GM19351 (cell line): ENCODE results near the gene CPE.

Experiments
- ATAC-seq: cut with Tn5 transposase; IDR thresholded peaks from one replicate; pipeline ENCODE4 v1.9.1; 2021; ENCODE audit warnings: mild to moderate bottlenecking, moderate library complexity; ENCODE audit not compliant: unreplicated experiment

Gene CPE

DNA sequence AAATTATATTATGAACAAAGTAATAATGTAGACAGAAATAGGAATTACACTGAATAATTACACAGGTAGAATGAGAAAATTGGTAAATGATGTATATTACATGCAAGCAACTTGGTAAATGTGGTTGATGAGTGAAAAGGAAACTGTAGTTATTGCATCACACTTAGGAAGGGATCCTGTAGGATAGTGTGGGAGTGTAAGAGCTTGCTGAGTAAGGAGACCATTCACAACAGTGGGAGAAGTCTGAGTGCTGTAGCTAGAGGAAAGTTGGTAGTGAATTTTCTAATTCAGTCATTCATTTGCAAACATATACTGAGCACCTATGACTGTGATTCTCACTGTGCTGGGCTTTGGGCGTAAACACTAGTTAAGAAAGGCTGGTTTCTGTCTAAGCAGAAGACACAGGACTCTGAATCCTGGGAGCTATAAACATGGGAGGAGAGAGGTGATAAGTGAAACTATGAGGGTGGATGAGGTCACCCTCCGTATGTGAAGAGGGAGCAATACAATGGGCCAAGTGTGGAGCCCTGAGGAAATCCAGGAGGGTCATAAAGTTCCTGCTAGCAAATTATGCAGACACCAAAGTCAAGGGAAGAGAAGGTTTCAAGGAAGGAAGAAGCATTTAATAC lies 14.2 kb upstream of the CPE start:
- ATAC-seq: no peak

DNA sequence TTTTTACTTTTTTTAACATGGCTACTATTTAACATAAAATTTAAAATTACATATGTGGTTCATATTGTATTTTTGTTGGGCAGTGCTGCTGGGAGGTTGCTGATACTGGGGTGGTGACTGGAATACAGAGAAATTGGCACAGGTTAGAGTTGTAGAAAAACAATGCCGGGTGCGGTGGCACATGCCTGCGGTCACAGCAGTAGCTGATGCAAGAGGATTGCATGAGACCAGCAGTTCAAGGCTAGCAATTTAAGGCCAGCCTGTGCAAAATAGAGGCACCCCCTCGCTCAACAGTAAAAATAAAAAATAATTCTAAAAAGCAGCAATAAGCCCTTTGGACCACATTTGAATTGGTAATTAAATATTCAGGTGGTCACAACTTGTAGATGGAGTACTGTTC lies 11.8 kb upstream of the CPE start:
- no peak for ATAC-seq

DNA sequence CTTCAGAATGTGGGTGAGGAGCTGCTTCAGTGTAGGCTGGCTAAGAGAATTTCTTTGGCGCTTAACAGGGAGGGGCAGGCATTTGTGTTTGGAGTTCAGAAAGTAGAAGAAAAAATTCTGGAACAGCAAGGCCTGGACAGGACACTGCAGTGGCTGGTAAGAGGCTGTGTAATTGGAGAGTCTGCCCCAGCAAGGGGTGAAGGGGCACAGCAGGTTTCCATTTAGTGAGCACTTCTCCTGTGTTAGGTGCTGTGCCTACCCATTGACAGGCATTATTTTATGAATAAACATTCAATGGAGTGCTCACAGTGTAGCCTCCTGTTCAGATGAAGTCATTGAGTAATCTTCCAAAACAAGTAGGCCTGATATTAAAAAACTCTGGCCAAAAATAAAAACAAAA lies 10.7 kb upstream of the CPE start:
- ATAC-seq: no peak

DNA sequence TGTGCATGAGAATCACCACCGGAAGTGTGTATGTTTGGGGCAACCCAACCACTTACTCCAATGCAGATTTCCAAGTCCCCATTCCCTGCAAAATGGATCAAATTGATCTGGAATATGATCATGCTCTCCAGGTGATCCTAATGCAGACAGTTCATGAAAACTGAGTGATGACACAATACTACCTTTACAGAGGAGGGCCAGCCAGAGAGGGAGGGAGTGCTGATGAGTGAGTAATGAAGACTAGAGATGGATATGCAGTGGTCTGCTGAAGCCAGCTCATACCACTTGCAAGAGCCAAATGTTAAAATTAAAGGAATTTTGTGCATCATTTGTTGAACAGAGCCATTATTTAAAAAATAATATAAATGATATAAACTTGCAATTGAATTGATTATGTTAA lies 10.2 kb upstream of the CPE start:
- no peak for ATAC-seq

GRCh38 chr4:165369522-165369921 lies 9.3 kb upstream of the CPE start:
- no peak for ATAC-seq

GRCh38 chr4:165370530-165370929 lies 8.3 kb upstream of the CPE start:
- no peak for ATAC-seq

- no peak for ATAC-seq
Measured at GRCh38 chr4:165375465-165375864, 3.3 kb upstream of the CPE start.

- ATAC-seq: no peak
Measured at GRCh38 chr4:165378398-165378744, 437 bp upstream of the CPE start.

GRCh38 chr4:165379678-165380064 lies 863 bp downstream of the CPE start:
- ATAC-seq: no peak

DNA sequence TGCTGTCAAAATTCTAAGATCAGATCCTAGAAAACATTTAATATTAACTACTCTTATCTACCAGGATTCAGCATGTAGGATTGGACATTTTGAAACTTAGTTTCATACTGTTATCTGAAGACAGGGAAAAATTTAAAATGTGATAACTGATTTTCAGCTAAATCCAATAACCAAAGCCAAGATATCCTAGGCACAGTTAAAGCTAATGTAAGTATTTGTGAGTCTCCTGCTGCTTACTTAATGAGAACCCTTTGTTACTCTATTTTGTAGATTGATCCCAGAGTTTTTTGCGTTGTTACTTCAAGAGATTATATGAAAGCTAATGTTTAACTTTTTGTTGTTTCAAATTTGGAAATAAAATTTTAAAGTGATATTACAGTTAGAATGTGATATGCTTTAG lies 2.0 kb downstream of the CPE start:
- no peak for ATAC-seq

GRCh38 chr4:165381821-165382373 lies 3.1 kb downstream of the CPE start:
- ATAC-seq: no peak

GRCh38 chr4:165382640-165383039 lies 3.8 kb downstream of the CPE start:
- ATAC-seq: no peak

GRCh38 chr4:165383591-165384073 lies 4.8 kb downstream of the CPE start:
- no peak for ATAC-seq

DNA sequence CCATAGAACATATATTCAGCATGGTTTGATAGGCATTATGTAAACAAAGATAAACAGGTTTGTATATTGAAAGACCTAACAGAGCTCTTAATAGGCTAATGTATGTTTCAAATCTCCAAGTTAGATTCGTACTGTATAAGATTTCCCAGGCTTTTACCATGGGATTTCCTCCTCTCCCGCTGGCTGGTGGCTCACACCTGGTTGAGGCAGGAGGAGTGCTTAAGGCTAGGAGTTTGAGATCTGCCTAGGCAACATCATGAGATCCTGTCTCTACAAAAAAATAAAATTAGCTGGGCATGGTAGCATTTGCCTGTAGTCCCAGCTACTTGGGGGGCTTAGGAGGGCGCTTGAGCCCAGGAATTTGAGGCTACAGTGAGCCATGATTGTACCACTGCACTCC lies 5.4 kb downstream of the CPE start:
- ATAC-seq: no peak

DNA sequence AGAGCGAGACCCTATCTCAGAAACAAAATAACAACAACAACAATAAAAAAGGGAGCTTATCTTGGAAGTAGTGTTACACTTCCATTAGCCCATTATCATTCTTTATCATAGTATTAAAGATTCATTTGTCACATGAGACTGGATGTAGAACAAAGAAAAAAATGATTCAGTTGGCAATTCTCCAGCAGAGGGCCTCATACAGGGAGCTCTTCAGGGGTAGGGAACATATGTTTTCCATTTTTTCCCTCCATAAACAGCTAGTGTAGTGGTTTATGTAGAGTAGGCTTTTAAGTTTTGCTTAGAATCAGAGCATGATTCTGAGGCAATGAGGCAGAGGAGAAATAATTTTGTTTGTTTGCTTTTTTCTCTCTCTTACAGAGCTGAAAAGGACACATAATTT lies 5.8 kb downstream of the CPE start:
- ATAC-seq: no peak

- ATAC-seq: no peak
Measured at GRCh38 chr4:165385126-165385525, 6.3 kb downstream of the CPE start.

GRCh38 chr4:165386328-165386727 lies 7.5 kb downstream of the CPE start:
- ATAC-seq: no peak

DNA sequence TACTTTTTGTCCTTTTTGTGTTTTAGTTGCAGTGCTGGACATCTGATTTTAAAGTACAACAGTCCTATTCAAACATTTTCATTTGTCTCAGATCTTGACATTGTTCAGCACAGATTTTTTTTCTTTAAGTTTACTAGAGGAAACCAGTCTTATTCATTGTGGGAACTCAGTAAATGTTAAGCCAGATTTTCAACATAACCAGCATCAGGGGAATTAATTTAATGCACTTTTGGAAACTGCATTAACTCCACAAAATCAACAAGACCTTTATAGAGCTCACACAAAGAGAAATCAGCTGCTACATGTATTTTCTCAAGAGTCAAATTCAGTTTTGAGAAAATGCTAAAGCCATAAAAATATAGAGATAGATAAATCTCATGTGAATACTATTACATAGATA lies 9.9 kb downstream of the CPE start:
- no peak for ATAC-seq

- no peak for ATAC-seq
Measured at GRCh38 chr4:165393051-165393450, 14.2 kb downstream of the CPE start.

GRCh38 chr4:165393704-165394103 lies 14.9 kb downstream of the CPE start:
- ATAC-seq: no peak

DNA sequence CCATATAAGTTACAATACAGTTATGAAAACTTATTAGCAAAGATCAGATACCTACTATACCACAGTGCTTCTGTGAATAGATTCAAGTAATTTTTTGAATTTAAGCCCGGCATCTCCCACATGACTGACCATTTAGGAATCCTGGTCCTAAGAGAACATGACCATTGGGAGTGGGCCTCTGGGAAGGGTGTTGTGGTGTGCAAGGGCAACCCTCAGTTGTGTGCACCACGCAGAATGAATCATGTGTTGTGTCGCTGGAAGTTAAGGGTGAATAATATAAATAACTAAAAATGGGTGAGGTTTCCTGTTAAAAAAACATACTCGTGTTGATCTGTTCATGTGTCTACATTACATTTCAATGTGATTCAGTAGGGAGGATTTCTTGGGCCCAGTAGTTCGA lies 15.5 kb downstream of the CPE start:
- no peak for ATAC-seq

GRCh38 chr4:165398570-165398969 lies 19.8 kb downstream of the CPE start:
- ATAC-seq: peak; percentile 64

GRCh38 chr4:165402375-165402774 lies 23.6 kb downstream of the CPE start:
- ATAC-seq: no peak
